ENCODE data around the gene OR56B4.
"Not testable (repeated sequence)": the region's sequence is repeated elsewhere in the genome, so short reads cannot be mapped to it uniquely, and the experiment has no call there.

OR56B4 gene

GRCh38 chr11:6143737-6144136, 36.3 kb downstream of the OR56B4 start:
- not testable (repeated sequence) for DNase-seq (ENCODE audit: low read depth in 2 of 2, low spot score in 1 of 2)

GRCh38 chr11:6151117-6151516, 43.6 kb downstream of the OR56B4 start:
- DNase-seq (ENCODE audit: low read depth in 2 of 2, low spot score in 1 of 2), result no peak

- no peak for DNase-seq (ENCODE audit: low read depth in 2 of 2, low spot score in 1 of 2)
Observed at GRCh38 chr11:6152126-6152525, 44.6 kb downstream of the OR56B4 start.

- no peak for DNase-seq (ENCODE audit: low read depth in 2 of 2, low spot score in 1 of 2)
Observed at GRCh38 chr11:6156628-6157359, 49.3 kb downstream of the OR56B4 start.
